Measurements from ENCODE around the gene WAC.

WAC gene

GRCh38 chr10:28669227-28670173, 136.6 kb downstream of the WAC start:
- DNase-seq: no peak
